Neural crest cell (in vitro differentiated cells): ENCODE measurements around the gene UBE4B. TPM values are rescaled to one million over a fixed set of nuclear protein-coding genes. Genes with fewer than 3 reads are reported as not detected.
"Not testable (repeated sequence)": the region's sequence is repeated elsewhere in the genome, so short reads cannot be mapped to it uniquely, and the experiment has no call there.

Experiments used
- DNase-seq: peaks from one replicate; pipeline ENCODE4 v3.0.0; 2021; ENCODE audit warnings: low read depth, mixed read lengths, low spot score
- H3K27ac Mint-ChIP-seq: one replicate; pipeline ENCODE4 v1.8.0; 2021; ENCODE audit warnings: mild to moderate bottlenecking, mixed read lengths; ENCODE audit not compliant: unreplicated experiment
- H3K27me3 Mint-ChIP-seq: 2 replicates; pipeline ENCODE4 v1.8.0; 2021; ENCODE audit warnings: low read depth, mild to moderate bottlenecking, mixed read lengths
- H3K36me3 Mint-ChIP-seq: 2 replicates; pipeline ENCODE4 v1.8.0; 2021; ENCODE audit warnings: low read depth, mild to moderate bottlenecking, mixed read lengths
- H3K4me1 Mint-ChIP-seq: 2 replicates; pipeline ENCODE4 v1.8.0; 2021; ENCODE audit warnings: mixed read lengths
- H3K4me3 Mint-ChIP-seq: one replicate; pipeline ENCODE4 v1.8.0; 2021; ENCODE audit warnings: mild to moderate bottlenecking, mixed read lengths
- H3K9me3 Mint-ChIP-seq: 2 replicates; pipeline ENCODE4 v1.8.0; 2021; ENCODE audit warnings: mixed read lengths
- CTCF ChIP-seq: fragments of 200-600 bp; sonication (generic); conservative IDR thresholded peaks from 2 replicates; pipeline ENCODE4 v1.5.0; 2021; ENCODE audit warnings: antibody characterized with exemption, mild to moderate bottlenecking
- total RNA-seq: library from RNA; stranded (reverse); gene quantifications from 2 replicates; pipeline ENCODE4 v1.2.1, GENCODE V29; 2021

The UBE4B gene
- total RNA-seq, 1 donor from 2014 or later: 74.4 TPM

DNA sequence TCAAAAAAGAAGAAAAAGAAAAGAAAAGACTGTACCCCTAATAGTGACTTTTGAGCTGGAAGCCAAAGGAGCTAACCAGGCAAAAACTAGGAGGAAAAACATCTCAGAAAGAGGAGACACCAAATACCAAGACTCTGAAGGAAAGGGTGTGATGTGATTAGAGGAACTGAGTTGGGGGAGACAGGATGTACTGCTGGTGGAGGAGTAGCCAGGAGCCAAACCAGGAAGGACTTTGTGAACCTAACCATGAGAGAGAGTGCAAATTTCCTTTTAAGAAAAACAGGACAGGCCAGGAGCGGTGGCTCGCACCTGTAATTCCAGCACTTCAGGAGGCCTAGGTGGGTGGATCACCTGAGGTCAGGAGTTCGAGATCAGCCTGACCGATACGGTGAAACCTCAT lies 39.8 kb upstream of the UBE4B start:
- Mint-ChIP-seq H3K4me3 (no peak overlapping the region), H3K36me3 (no peaks in the 10 kb centered on the region), H3K4me1 (peaks cover 7% of the 10 kb centered on the region), H3K27ac (no peak overlapping the region), H3K27me3 (peaks cover 41% of the 10 kb centered on the region), H3K9me3 (no peaks in the 10 kb centered on the region)
- DNase-seq: no peak
- no peak for TF ChIP-seq CTCF

DNA sequence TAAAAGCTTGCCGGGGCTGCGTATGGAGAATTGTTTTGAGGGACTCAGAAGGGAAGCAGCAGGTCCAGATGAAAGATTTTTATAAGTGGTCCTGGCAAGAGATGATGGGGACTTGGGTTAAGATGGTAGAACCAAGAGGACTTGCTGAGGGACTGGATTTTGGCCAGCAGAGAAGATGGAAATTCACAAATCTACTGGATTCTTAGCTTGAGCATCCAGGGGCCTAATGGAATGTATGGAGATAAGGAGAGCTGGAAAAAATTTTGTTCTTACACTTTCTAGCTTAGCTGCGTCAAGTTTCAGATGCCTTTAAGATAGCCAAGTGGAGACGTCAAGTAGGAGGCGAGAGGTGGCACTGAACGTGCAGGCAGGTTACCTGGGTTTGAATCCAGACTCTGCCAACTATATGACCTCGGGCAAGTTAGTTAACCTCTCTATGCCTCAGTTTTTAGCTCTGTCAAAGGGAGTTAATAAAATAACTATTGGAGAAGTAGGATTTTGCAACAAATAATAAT lies 39.1 kb upstream of the UBE4B start:
- Mint-ChIP-seq H3K27me3 (peaks cover 48% of the 10 kb centered on the region), H3K36me3 (no peaks in the 10 kb centered on the region), H3K4me3 (no peak overlapping the region), H3K9me3 (no peaks in the 10 kb centered on the region), H3K27ac (no peak overlapping the region), H3K4me1 (peaks cover 7% of the 10 kb centered on the region)
- no peak for DNase-seq
- TF ChIP-seq CTCF: no peak

DNA sequence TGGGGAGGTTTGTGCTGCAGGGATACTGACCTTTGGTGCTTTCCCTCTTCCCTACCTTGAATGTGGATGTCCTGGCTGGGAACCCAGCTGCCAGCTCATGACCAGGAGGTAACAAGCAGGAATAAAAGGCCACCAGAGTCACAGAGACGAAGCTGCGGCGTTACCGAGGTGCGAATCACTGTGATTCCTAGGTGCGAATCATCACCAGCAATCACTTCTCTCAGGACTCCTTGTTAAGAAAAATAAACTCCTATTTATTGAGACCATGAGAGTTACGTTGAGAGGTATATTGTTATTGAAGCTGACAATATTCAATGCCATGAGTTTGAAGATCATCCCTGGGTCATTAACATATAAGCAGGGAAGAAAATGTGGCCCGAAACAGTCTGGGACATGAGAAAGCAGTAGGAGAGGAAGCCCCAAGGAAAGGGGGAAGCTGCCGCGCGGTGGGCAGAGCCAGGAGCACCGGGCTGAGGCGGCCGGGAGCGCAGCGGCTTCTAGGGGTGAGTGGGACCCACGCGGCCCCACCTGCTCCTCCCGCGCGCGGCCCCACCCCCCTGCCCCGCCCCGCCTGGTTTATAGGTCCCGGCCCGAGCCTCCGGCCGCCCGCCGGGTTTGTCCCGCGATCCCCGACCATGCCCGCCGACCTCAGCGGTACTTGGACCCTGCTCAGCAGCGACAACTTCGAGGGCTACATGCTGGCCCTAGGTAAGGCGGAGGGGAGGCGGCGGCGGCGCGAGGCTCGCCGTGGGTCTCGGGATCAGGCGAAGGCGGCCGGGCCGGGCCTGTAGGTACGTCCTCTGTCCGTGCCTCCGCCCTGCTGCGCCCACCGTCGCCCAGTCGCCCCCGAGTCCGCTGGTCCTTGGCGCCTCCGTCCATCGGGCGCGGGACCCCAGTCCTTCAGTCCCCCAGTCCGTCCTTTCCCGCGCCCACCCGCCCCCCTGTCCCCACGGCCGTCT lies 35.9 kb upstream of the UBE4B start, which contains the start of gene RBP7:
Gene RBP7, plus strand, starts transcription at position 605 of the 959 bp plus-strand sequence. Its CDS starts 31 bp downstream, at position 636.
- Mint-ChIP-seq H3K4me3 (peak within 1 kb of the TSS; percentile 75), H3K9me3 (no peaks in the 10 kb centered on the region), H3K36me3 (no peaks in the 10 kb centered on the region), H3K4me1 (peaks cover 7% of the 10 kb centered on the region), H3K27me3 (peaks cover 56% of the 10 kb centered on the region), H3K27ac (no peak within 1 kb of the TSS)
- no peak for TF ChIP-seq CTCF
- no peak for DNase-seq

DNA sequence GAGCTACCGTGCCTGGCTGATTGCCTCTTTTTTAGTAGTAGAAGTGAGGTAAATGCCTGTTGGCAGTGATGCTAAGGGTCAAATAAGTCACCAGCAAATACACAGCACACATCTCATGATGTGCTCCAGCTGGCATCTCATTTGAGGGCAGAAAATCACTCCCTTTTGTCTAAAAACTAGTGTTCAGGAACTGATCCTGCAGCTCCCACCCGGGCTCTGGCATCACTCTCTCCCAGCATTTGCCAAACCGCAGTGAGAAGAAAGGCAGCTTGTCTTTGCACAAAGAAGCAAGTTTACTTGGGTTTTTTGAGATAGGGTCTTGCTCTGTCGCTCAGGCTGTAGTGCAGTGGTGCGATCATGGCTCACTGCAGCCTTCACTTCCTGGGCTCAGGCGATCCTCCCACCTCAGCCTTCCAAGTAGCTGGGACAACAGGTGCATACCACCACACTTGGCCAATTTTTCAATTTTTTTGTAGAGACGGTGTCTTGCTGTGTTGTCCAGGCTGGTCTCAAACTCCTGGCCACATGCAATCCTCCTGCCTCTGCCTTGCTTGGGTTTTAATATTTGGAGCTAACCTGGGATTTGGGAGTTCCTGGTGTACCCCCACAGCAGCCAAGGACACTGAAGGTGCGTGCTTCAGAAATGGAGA lies 31.6 kb upstream of the UBE4B start:
- H3K36me3 Mint-ChIP-seq: no peaks in the 10 kb centered on the region
- no peak for DNase-seq
- peaks cover 40% of the 10 kb centered on the region for H3K27me3 Mint-ChIP-seq
- H3K27ac Mint-ChIP-seq: no peak overlapping the region
- H3K9me3 Mint-ChIP-seq: no peaks in the 10 kb centered on the region
- H3K4me1 Mint-ChIP-seq: peaks cover 7% of the 10 kb centered on the region
- no peak overlapping the region for H3K4me3 Mint-ChIP-seq
- no peak for TF ChIP-seq CTCF

DNA sequence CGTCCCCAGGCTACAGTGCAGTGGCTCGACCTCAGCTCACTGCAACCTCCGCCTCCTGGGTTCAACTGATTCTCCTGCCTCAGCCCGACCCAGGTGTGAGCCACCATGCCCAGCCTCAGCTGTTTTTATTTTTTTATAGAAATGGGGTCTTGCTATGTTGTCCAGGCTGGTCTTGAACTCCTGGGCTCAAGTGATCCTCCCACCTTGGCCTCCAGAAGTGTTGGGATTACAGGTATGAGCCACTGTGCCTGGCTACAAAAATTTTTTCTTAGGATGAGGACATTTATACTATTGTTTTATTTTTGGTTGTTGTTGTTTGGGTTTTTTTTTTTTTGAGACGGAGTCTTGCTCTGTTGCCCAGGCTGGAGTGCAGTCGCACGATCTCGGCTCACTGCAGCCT lies 27.5 kb upstream of the UBE4B start:
- not testable (repeated sequence) for H3K4me1 Mint-ChIP-seq, H3K4me3 Mint-ChIP-seq, DNase-seq, H3K27ac Mint-ChIP-seq, H3K36me3 Mint-ChIP-seq, H3K9me3 Mint-ChIP-seq
- peaks cover 13% of the 10 kb centered on the region for H3K27me3 Mint-ChIP-seq

DNA sequence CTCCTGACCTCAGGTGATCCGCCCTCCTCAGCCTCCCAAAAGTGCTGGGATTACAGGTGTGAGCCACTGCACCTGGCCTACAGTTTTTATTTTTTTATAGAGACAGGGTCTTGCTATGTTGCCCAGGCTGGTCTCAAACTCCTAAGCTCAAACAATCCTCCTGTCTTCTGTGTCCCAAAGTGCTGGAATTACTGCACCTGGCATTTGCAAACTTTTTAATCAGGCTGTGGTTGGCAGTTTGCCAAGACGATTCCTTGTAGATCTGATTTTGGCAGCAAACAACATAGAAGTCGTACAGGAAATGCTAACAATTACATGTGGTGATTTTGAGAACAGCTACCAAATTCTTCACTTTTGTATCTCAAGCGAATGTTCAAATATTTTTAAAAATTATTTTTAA lies 25.6 kb upstream of the UBE4B start:
- Mint-ChIP-seq H3K27me3 (peaks cover 5% of the 10 kb centered on the region), H3K36me3 (no peaks in the 10 kb centered on the region), H3K4me3 (no peak overlapping the region), H3K9me3 (no peaks in the 10 kb centered on the region), H3K4me1 (no peaks in the 10 kb centered on the region), H3K27ac (no peak overlapping the region)
- no peak for DNase-seq
- no peak for TF ChIP-seq CTCF
